HG03442 (cell line): ENCODE results near the gene STON1.
"Not testable (repeated sequence)": the region's sequence is repeated elsewhere in the genome, so short reads cannot be mapped to it uniquely, and the experiment has no call there.

Experiments
- ATAC-seq: cut with Tn5 transposase; IDR thresholded peaks from one replicate; pipeline ENCODE4 v1.9.1; 2021; ENCODE audit warnings: mild to moderate bottlenecking, moderate library complexity; ENCODE audit not compliant: unreplicated experiment

Gene STON1

DNA sequence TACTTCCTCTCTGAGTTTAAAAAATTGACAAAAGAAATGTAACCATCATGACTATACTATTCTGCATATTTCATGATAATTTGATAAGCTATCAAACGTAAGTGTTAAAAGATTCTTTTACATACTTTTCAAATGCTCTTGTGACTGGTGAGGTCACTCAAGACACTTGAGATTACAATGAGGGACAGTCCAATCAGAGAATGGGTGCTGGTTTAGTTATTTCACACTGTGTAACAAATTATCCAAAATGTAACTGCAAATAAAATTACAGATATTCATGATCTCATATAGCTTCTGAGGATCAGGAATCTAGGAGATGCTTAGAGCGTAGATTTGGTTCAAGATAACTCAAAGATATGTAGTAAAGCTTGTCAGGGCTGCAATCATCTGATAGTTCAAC lies 83.3 kb downstream of the STON1 start:
- no peak for ATAC-seq

DNA sequence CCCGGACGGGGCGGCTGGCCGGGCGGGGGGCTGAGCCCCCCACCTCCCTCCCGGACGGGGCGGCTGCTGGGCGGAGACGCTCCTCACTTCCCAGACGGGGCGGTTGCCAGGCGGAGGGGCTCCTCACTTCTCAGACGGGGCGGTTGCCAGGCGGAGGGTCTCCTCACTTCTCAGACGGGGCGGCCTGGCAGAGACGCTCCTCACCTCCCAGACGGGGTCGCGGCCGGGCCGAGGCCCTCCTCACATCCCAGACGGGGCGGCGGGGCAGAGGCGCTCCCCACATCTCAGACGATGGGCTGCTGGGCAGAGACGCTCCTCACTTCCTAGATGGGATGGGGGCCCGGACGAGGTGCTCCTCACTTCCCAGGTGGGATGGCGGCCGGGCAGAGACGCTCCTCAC lies 84.6 kb downstream of the STON1 start:
- ATAC-seq = not testable (repeated sequence)

DNA sequence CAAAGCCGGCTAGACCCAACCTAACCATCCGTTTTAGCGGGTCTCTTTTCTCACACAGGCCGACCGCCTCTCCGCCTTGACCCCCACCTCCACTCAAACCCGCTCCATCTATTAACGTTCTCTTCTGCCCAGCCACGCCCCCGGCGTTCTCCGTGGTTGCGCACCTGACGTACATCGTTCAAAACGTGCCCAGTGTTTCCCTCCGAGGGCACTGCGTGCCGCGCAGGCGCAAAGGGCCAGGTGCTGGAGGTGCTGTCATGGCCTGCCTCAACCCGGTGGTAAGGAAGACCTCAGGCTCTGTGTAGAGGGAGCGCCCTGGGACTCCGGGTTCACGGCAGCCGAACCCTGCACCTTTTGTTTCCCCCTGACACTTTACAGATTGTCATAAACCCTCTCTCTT lies 87.7 kb downstream of the STON1 start, which contains the start of gene GTF2A1L:
Gene GTF2A1L (plus strand): TSS at position 239 of the 400 bp plus-strand sequence. CDS start 19 bp downstream, at position 258.
- no peak for ATAC-seq

DNA sequence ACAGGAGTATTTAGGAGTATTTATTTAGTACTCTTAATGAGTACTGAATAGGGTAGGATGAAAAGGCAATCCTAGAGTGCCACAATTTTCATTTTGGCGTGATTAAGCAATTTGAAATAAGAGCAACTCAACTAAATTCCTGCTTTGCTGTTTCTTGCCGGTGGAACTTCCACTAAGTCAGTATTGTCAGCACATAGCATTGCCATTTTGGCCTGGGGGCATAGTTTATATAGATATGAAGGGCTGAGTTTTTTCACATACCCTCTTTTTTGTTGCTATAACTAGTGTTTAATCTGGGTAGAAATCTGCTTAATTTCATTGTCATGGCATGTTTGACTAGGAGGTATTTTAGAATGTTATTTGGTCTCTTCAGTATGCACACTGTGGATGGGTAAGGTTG lies 89.6 kb downstream of the STON1 start:
- ATAC-seq = no peak

DNA sequence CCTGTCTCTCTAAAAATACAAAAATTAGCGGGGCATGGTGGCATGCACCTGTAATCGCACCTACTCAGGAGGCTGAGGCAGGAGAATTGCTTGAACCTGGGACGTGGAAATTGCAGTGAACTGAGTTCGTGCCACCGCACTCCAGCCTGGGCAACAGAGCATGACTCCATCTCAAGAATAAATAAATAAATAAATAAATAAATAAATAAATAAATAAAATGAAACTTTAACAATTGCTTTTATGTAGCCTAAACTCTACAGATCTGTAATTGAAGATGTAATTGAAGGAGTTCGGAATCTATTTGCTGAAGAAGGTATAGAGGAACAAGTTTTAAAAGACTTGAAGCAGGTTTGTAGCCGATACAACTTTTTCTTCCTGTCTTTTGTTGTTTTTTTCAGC lies 90.7 kb downstream of the STON1 start:
- no peak for ATAC-seq

DNA sequence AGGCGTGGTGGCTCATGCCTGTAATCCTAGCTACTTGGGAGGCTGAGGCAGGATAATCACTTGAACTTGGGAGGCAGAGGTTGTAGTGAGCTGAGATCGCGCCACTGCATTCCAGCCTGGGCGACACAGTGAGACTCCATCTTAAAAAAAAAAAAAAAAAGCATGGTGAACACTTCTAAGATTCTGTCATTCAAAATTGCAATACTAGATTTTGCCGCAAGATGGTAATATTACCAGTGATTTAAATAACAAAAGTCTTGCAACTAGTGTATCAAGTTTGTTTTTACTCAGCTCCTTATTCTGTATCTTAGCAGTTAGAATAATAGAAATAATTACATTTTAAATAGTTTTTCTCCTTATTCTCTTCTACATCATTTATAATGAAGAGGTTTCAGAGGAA lies 92.7 kb downstream of the STON1 start:
- not testable (repeated sequence) for ATAC-seq

DNA sequence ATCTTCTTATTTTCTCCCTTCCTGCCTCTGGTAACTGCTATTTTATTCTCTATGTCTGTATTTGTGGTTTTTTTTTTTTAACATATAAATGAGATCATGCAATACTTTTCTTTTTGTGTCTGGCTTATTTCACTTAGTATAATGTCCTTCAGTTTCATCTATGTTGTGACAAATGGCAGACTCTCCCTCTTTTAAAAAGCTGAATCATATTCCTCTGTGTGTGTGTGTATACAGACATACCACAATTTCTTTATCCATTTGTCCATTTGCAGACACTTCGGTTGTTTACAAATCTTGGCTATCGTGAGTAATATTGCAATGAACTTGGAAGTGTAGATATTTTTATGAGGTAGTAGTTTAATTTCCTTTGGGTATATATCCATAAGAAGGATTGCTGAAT lies 94.7 kb downstream of the STON1 start:
- no peak for ATAC-seq

DNA sequence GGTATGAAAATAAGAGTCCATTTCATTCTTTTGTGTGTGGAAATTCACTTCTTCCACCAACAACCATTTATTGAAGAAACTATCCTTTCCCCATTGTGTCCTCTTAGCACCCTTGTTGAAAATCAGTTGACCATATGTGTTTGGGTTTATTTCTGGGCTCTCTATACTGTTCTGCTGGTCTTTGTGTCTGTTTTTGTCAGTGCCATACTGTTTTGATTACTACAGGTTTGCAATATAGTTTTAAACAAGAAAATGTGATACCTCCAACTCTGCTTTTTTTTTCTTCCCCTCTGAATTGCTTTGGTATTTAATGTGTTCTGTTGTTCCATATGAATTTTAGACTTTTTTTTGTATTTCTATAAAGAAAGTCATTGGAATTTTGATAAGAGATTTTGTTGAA lies 96.1 kb downstream of the STON1 start:
- ATAC-seq = no peak

DNA sequence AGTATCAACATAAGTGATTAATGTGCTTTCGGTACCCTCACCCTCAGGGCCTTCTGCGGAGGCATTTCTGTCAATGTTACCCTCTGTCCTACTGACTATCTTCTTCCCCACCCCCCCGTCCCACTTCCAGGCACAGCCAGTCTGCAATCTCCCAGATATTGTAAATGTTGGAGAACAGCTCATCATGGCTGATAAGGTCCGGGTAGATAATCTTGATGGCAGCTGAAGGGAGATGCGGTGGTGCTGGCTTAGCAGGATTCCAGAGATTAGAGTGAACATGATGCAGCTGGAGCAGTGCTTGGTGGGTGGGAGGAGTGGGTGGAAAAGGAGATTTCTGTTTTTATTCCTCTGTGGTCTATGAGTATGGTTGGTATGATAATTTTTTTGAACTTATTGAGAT lies 103.2 kb downstream of the STON1 start:
- no peak for ATAC-seq

DNA sequence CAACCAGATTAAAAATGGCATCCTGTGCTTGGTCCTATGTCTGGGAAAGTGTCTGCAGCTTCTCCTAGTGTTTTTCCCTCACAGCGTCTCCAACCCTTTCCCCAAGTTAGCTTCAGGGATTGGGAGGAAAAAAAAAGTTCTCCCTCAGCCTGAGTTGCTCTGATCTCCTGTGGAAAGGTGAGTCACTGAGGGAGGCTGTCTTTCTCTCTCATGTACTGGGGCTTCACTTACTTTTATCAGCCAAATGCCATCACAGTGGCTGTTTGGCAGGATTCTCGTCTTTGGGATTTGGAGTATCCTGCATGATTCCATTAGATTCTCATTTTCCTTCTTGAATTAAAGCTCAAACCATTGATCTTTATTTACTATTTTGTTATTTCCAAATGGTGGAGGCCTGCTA lies 105.8 kb downstream of the STON1 start:
- ATAC-seq = no peak

DNA sequence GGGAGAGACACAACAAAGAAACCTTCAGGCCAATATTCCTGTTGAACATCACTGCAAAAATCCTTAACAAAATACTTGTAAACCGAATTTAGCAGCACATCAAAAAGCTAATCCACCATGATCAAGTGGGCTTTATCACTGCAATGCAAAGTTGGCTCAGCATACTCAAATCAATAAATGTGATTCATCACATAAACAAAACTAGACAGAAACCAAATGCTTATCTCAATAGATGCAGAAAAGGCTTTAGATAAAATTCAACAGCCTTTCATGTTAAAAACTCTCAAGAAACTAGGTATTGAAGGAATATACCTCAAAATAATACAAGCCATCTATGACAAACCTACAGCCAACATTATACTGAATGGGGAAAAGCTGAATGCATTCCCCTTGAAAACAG lies 108.3 kb downstream of the STON1 start:
- ATAC-seq = no peak
